CD4-positive, alpha-beta T cell treated with Interleukin-1 beta for 1 hour (primary cell): ENCODE results near the gene RER1.

Experiments used
- DNase-seq, 2 donors: peaks; one replicate each; pipeline ENCODE4 v3.0.0-alpha.2; 2020 to 2022

RER1 gene

DNA sequence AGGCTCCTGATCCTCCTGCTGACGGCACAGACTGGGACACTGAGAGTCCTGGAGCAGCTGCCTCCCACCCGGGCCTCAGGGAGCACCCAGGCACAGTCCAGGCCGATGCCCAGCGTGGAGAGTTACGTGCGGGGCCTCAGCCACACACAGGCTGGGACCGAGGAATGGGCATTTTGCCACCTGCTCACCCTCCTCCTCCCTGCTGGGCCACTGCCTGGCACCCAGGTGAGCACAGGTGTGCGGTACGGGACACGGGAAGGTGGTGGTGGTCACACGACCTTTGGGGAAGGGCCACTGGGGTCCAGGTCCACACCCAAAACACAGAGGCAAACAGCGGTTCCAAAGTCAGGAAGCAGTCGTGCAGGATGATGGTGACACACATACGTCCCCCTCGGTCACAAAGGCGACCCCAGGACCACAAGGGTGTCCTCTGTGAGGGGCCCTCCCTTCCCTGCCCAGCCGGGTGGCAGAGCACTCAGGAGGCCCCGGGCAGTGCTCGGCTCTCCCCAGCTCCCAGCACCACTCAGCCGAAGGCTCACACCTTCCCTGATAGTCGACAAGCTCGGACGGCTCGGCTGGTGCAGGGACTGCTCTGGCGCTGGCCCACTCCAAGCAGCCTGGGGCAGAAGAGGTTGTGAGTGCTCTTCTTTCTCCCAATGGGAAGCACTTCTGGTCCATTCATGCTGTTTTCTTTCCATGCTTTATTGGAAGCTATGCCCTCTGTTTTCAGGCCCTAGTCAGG, 14.5 kb upstream of the RER1 start:
- no peak for DNase-seq

GRCh38 chr1:2377751-2378440, 13.7 kb upstream of the RER1 start:
- no peak for DNase-seq

DNA sequence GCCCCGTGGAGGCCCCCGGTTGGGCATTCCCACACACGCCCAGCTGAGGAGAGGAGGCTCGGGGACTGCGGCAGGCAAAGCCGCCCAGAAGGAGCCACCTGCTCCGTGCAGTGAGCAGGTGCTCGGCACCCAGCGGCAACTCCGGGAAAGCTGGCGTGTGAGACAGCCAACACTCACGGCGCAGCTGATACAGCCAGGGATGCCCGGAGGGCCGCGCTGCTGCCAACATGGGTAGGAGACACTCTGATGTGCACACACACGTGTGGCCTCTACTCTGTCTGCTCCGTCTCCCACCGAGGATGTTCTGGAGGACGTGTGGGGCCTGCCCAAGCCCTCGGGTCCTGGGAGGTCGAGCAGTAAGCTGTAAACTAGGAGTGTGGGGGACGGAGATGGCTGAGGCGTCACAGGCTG, 13.2 kb upstream of the RER1 start:
- DNase-seq = no peak

GRCh38 chr1:2378956-2379732, 12.5 kb upstream of the RER1 start:
- no peak for DNase-seq

DNA sequence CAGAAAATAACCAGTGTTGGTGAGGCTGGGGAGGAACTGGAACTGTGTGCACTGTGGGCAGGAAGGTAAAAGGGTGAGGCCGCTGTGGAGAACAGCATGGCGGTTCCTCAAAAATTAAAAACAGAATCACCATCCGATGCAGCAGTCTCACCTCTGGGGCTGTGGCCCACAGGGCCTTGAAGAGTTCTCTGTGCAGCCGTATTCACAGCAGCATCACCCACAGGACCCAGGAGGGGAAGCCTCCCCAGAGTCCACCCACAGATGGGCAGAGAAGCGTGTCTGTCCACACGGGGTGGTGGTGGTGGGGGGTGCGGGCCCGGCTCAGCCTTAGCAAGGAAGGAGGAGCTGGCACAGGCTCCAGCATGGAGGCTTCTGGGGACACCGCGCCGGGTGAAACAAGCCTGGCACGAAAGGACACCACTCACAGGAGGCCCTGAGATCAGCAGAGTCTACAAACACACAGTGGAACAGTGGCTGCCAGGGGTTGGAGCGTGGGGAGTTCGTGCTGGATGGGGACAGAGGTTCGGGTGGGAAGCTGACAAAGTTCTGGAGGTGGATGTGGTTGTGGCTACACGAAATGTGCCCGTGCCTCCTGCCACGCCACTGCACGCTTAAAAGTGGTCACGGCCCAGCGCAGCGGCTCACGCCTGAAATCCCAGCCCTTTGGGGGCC, 11.8 kb upstream of the RER1 start:
- DNase-seq = no peak

GRCh38 chr1:2380816-2381591, 10.6 kb upstream of the RER1 start:
- DNase-seq = no peak

DNA sequence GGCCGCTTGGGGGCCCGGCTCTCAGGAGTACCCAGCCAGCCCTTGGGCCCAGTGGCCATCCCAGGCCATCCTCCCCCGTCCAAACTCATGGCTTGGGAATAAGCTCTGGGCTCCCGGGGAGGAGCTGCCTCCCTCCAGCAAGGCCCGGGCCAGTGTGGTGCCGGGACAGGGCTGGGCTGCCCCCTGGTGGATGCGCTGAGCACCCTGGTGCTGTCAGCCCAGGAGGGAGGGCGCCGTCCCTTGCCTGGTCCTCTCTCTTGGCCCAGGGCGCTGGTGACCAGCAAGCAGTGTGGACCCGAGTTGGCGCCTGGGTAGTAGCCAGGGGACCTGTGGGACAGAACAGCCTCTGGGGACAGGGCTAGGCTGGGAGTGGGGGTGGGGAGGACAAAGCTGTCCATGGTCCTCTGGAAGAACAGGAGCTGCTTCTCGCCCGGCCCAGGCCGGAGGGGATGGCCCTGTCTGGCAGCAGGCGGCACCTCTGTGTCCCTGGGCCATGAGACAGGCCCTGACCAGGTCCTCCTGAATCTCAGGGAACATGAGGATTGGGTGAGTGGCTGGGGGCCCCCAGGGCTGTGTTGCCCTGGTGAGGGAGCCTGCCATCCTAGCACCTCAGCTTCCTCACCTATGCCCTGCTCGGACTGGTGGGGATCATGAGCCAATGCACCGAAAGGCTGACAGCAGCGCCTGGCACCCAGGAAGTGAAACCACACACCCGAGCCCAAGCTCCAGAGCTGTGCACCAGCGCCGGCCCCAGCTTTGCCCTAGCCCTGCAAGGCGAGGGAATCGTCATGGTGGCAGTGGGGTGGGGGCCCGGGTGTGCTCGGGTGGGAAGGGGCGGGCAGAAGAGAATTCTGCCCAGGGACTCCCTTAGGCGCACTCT, 9.7 kb upstream of the RER1 start:
- DNase-seq = peak; percentile 75 to 77

GRCh38 chr1:2382621-2383361, 8.8 kb upstream of the RER1 start:
- DNase-seq = peak in 1 of 2 donors; percentile 21

- no peak for DNase-seq
Observed at GRCh38 chr1:2383576-2383975, 8.1 kb upstream of the RER1 start.

GRCh38 chr1:2384130-2384860, 7.3 kb upstream of the RER1 start:
- no peak for DNase-seq

GRCh38 chr1:2384941-2385481, 6.6 kb upstream of the RER1 start:
- no peak for DNase-seq

DNA sequence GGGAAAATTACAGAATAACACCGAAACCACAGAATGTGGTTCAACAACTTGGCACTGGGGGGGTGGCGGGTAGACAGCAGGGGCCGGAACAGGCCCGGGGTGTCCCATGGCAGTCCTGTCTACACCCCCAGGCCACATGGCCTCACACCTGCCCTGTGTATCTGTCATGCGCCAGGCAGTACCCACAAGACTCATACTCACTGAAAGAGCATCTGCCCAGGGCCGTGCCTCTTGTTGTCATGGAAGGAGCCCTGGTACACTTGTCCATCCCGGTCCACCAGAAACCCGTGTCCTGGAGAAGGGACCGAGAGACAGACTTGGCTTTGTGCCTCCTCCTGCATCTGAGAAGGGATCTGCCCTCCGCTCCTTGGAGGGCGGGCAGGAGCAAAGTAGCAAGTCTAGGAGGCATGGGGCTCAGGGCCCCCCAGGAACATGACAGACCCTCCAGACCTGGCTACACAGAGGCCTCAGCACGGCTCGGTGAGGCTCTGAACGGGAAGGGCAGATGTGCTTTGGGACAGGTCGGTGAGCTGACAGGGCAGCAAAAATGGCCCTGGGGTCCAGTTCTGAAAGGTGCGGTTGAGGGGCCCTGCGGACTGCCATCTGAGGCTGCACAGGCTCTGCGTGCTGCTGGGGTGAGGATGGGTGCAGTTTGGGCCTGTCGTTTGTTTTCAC, 5.9 kb upstream of the RER1 start:
- DNase-seq = no peak

GRCh38 chr1:2386636-2387611, 4.7 kb upstream of the RER1 start:
- no peak for DNase-seq

DNA sequence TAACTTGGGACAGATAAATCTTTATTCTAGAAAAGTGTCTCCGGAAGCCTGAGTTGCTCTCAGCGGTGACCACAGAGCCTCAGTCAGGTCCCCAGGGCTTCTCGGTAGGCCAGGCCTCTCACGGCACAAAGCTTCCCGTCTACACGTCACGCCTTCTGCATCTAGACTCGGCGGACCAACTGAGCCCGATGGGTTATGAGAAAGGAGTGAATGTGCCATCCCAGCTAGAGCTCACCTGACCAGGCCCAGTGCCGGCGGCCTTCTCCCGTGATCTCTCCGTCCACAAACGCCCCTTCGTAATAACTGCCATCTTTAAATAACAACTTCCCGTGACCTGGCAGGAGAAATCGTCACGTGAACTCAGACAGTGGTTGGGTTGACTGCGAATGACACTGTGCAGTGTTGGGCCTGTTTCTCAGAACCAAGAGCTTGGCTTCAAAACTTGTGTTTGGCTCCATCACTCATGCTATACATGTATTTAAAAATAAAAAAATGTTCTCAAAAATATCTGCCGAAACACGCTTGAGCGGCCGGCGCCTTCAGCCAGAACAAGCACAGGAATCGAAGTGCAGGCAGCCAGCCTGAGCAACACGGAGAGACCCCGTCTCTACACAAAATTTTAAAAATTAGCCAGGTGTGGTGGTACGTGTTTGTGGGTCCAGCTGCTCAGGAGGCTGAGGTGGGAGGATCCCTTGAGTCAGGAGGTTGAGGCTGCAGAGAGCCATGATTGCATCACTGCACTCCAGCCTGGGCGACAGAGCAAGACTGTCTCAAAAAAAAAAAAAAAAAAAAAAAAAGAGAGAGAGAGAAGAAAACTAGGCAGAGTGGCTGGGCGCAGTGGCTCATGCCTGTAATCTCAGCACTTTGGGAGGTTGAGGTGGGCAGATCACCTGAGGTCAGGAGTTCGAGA, 3.4 kb upstream of the RER1 start:
- no peak for DNase-seq

DNA sequence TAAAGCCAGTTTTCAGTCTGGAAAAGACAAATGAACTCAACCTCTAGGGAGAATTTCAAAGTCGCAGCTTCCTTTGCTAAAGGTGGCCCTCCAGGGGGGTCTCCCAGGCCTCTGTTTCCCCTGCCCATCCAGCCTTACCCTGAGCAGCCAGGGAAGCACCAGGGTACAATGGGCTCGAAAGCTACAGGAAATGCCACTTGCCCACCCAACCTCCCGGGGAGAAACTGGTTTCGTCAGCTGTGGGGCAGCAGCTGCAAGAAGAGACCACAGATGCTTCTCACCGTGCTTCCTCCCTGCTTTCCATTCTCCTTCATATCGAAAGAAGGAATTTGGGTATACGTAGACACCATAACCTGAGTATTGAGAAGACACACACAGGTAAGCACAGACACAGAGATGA, 2.0 kb upstream of the RER1 start:
- no peak for DNase-seq

DNA sequence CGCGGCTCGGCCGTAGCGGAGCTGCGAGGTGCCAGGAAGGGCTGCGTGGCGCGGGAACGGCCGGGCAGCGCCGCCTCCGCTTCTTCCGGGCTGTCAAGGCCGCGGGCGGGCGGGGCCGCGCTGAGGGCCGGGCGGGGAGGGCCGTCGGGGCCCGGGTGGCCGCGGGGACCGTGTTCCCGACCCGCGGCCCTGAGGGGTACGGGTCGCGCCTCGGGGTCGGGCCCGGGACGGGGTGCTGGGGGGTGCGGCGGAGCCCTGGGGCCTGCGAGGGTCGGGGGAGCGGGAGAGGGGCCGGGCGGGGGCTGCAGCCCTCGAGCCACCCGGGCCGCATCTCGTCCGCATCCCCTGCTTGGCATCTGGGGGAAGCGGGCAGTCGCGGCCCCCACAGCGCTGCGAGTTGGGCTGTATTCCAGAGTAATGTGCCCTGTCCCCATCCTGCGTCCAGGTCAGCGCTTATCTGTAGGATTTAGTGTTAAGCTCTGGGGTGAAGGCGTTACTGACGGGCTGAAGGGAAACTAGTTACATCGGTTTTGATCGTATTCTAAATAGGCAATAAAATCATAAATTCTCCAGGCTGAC, 379 bp downstream of the RER1 start:
- DNase-seq = no peak
